Keratinocyte (primary cell): ENCODE measurements around the gene PPM1D.

Source experiments
- CTCF ChIP-seq, 3 experiments: IDR thresholded peaks in 1 of 3; conservative IDR thresholded peaks in 1 of 3; optimal IDR thresholded peaks in 1 of 3; 2 replicates in 2 of 3; 3 replicates in 1 of 3; pipeline versions ENCODE3 to v1.5.1; 2011; ENCODE audit warnings: low read length in 3 of 3, mild to moderate bottlenecking in 3 of 3, moderate library complexity in 2 of 3, control low read depth in 1 of 3, inconsistent platforms in 1 of 3; ENCODE audit not compliant: insufficient read depth in 2 of 3; ENCODE audit errors: extremely low read depth in 1 of 3
- EZH2 ChIP-seq: IDR thresholded peaks from one replicate; pipeline ENCODE4 v1.6.1; 2012; ENCODE audit warnings: inconsistent platforms, mild to moderate bottlenecking, low read length, moderate library complexity

GRCh38 chr17:60630352-60630751 is 30.4 kb downstream of the PPM1D start:
- TF ChIP-seq CTCF (optimal IDR thresholded peaks at IDR 0.05 in 1 of 3, IDR thresholded peaks at IDR 0.05 in 1 of 3, conservative IDR thresholded peaks at IDR 0.05 in 1 of 3; ENCODE audit: extremely low read depth in 1 of 3, insufficient read depth in 2 of 3, low read length in 3 of 3) = no peak
- no peak for TF ChIP-seq EZH2
